HCT116 (cell line): ENCODE measurements around the gene ZNF180. TPM values are rescaled to one million over a fixed set of nuclear protein-coding genes. Genes with fewer than 3 reads are reported as not detected.

Experiments used
- ATAC-seq: fragments of 200-7000 bp; cut with Tn5 transposase; 2 replicates; pipeline ENCODE4 v1.9.1; 2020; ENCODE audit warnings: mild to moderate bottlenecking, moderate library complexity
- BruUV-seq: library from RNA; stranded (reverse); fragments of 400-500 nt; replicated peaks from 2 replicates; lab custom pipeline; 2021; lab: Mats Ljungman, UMichigan
- CTCF ChIA-PET: fragments of 300-600 bp; sonication (Branson Sonifier 250); formaldehyde crosslinking; loops from one replicate; lab custom pipeline; 2021; ENCODE audit warnings: antibody characterized with exemption; lab: Charles Lee
- POLR2A ChIA-PET: fragments of 300-600, 350-600 bp; sonication (Branson Sonifier 250); formaldehyde crosslinking; loops from one replicate; lab custom pipeline; 2021; ENCODE audit warnings: antibody characterized with exemption; lab: Charles Lee
- RAD21 ChIA-PET, 2 experiments: fragments of 300-600 bp; sonication (Branson Sonifier 250); formaldehyde crosslinking; loops; one replicate each; lab custom pipeline; 2023; ENCODE audit warnings: low total read pairs in 2 of 2; ENCODE audit not compliant: uncharacterized antibody in 2 of 2, unreplicated experiment in 2 of 2, low non-redundant PET in 1 of 2; lab: Charles Lee
- DNase-seq: peaks from one replicate; pipeline ENCODE4 v3.0.0-alpha.2; 2010; ENCODE audit warnings: low read depth, low spot score
- H2AFZ ChIP-seq: fragments of 200-600 bp; shearing (Covaris generic), sonication (generic); 2 replicates; pipeline ENCODE4 v1.6.1; 2017; ENCODE audit warnings: low read depth, mixed run types, mixed read lengths, antibody characterized with exemption, low read length; ENCODE audit not compliant: poor library complexity, severe bottlenecking
- H3K27ac ChIP-seq: 2 replicates; pipeline ENCODE4 v1.5.1; 2012; ENCODE audit warnings: low read depth, low read length
- H3K27me3 ChIP-seq: fragments of 200-600 bp; sonication (generic); 2 replicates; pipeline ENCODE4 v1.6.1; 2016; ENCODE audit warnings: mixed run types, low read length, mixed read lengths; ENCODE audit not compliant: insufficient read depth
- H3K36me3 ChIP-seq, 2 experiments: fragments of 200-500 bp in 1 of 2; fragments of 200-600 bp in 1 of 2; sonication (Bioruptor generic) in 1 of 2; sonication (generic) in 1 of 2; 2 replicates each; pipeline versions ENCODE4 v1.5.1 to v1.6.1; 2014 to 2016; ENCODE audit warnings: low read length in 2 of 2, inconsistent platforms in 1 of 2, mixed read lengths in 1 of 2, mixed run types in 1 of 2; ENCODE audit not compliant: insufficient read depth in 2 of 2, control insufficient read depth in 1 of 2
- H3K4me1 ChIP-seq, 2 experiments: fragments of 200-600 bp in 1 of 2; sonication (generic) in 1 of 2; 2 replicates each; pipeline versions ENCODE4 v1.5.1 to v1.6.1; 2012 to 2017; ENCODE audit warnings: low read length in 2 of 2, inconsistent platforms in 1 of 2, mild to moderate bottlenecking in 1 of 2, mixed read lengths in 1 of 2, mixed run types in 1 of 2, moderate library complexity in 1 of 2; ENCODE audit not compliant: insufficient read depth in 2 of 2, control insufficient read depth in 1 of 2
- H3K4me2 ChIP-seq: fragments of 200-600 bp; sonication (generic); 2 replicates; pipeline ENCODE4 v1.6.1; 2017; ENCODE audit warnings: mixed run types, low read length, mixed read lengths
- H3K4me3 ChIP-seq, 2 experiments: fragments of 200-600 bp in 1 of 2; sonication (generic) in 1 of 2; replicated peaks in 1 of 2; 2 replicates each; pipeline ENCODE4 v1.5.1; 2011 to 2016; ENCODE audit warnings: low read length in 2 of 2, control low read depth in 1 of 2, low read depth in 1 of 2, mild to moderate bottlenecking in 1 of 2, mixed read lengths in 1 of 2, mixed run types in 1 of 2
- H3K79me2 ChIP-seq: fragments of 200-600 bp; sonication (generic); 2 replicates; pipeline ENCODE4 v1.6.1; 2017; ENCODE audit warnings: mild to moderate bottlenecking, mixed run types, low read length, moderate library complexity, mixed read lengths; ENCODE audit not compliant: insufficient read depth
- H3K9ac ChIP-seq: fragments of 200-600 bp; sonication (generic); 2 replicates; pipeline ENCODE4 v1.6.1; 2016; ENCODE audit warnings: low read length, mixed read lengths
- H3K9me2 ChIP-seq: fragments of 200-600 bp; sonication (generic), shearing (Covaris generic); 2 replicates; pipeline ENCODE4 v1.6.1; 2017; ENCODE audit warnings: mixed run types, mild to moderate bottlenecking, moderate library complexity; ENCODE audit not compliant: insufficient read depth
- H3K9me3 ChIP-seq, 2 experiments: fragments of 200-500 bp in 1 of 2; fragments of 200-600 bp in 1 of 2; sonication (Bioruptor generic) in 1 of 2; sonication (generic) in 1 of 2; 2 replicates each; pipeline ENCODE4 v1.6.1; 2014 to 2017; ENCODE audit warnings: low read length in 2 of 2, mixed read lengths in 2 of 2, inconsistent platforms in 1 of 2, low read depth in 1 of 2, mild to moderate bottlenecking in 1 of 2, mixed run types in 1 of 2, moderate library complexity in 1 of 2; ENCODE audit not compliant: control insufficient read depth in 1 of 2, insufficient read depth in 1 of 2
- H4K20me1 ChIP-seq: fragments of 200-600 bp; sonication (generic), shearing (Covaris generic); 2 replicates; pipeline ENCODE4 v1.6.1; 2017; ENCODE audit warnings: mixed run types, mild to moderate bottlenecking, moderate library complexity; ENCODE audit not compliant: insufficient read depth
- CBX3 ChIP-seq: IDR thresholded peaks from 2 replicates; pipeline ENCODE4 v1.6.1; 2012; ENCODE audit warnings: low read depth
- CEBPB ChIP-seq: IDR thresholded peaks from 2 replicates; pipeline ENCODE4 v1.6.1; 2012; ENCODE audit warnings: low read depth
- EGR1 ChIP-seq: IDR thresholded peaks from 2 replicates; pipeline ENCODE4 v1.6.1; 2012; ENCODE audit warnings: low read depth
- EZH2phosphoT487 ChIP-seq: fragments of 200-600 bp; IDR thresholded peaks from 2 replicates; pipeline ENCODE4 v1.6.1; 2018; ENCODE audit warnings: antibody characterized with exemption, borderline replicate concordance
- FOSL1 ChIP-seq: IDR thresholded peaks from 2 replicates; pipeline ENCODE4 v1.6.1; 2012; ENCODE audit warnings: low read depth
- POLR2A ChIP-seq: IDR thresholded peaks from 2 replicates; pipeline ENCODE4 v1.7.0; 2011; ENCODE audit warnings: borderline replicate concordance; ENCODE audit not compliant: insufficient read depth, insufficient read length; ENCODE audit errors: extremely low read depth
- POLR2AphosphoS5 ChIP-seq: IDR thresholded peaks from 2 replicates; pipeline ENCODE4 v1.6.1; 2011; ENCODE audit warnings: mild to moderate bottlenecking, low read depth, low read length, moderate library complexity
- SIN3A ChIP-seq: IDR thresholded peaks from 2 replicates; pipeline ENCODE4 v1.6.1; 2012; ENCODE audit warnings: low read depth
- SP1 ChIP-seq: IDR thresholded peaks from 2 replicates; pipeline ENCODE4 v1.6.1; 2012; ENCODE audit warnings: low read depth
- SRF ChIP-seq: IDR thresholded peaks from 2 replicates; pipeline ENCODE4 v1.6.1; 2012; ENCODE audit warnings: low read depth
- TCF7L2 ChIP-seq: IDR thresholded peaks from 2 replicates; pipeline ENCODE4 v1.7.0; 2011; ENCODE audit warnings: borderline replicate concordance, inconsistent platforms; ENCODE audit not compliant: insufficient read depth, insufficient read length; ENCODE audit errors: extremely low read depth
- YY1 ChIP-seq: IDR thresholded peaks from 2 replicates; pipeline ENCODE4 v1.6.1; 2011; ENCODE audit warnings: low read length, low read depth, moderate library complexity, mild to moderate bottlenecking; ENCODE audit not compliant: insufficient replicate concordance; ENCODE audit errors: extremely low read depth
- ZFX ChIP-seq: fragments of 450-650 bp; IDR thresholded peaks from 2 replicates; pipeline ENCODE4 v1.6.1; 2017
- ZNF274 ChIP-seq: fragments of 200-500 bp; sonication (Bioruptor generic); IDR thresholded peaks from 2 replicates; pipeline ENCODE4 v1.6.1; 2014; ENCODE audit warnings: mild to moderate bottlenecking, low read depth, low read length, inconsistent platforms
- intact Hi-C: fragments of 100-400 bp; cut with micrococcal nuclease; formaldehyde crosslinking; loops from 2 replicates; pipeline ENCODE4 v1.10.0; 2022
- total RNA-seq: library from RNA; stranded (reverse); gene quantifications from one replicate; pipeline ENCODE4 v1.2.1, GENCODE V29; 2021; ENCODE audit not compliant: unreplicated experiment
- TF ChIP-seq, protein P1 (sequence below): IDR thresholded peaks from 2 replicates; pipeline ENCODE4 v1.6.1; 2012
- TF ChIP-seq, protein P2 (sequence below), 3 experiments: fragments of 200-600 bp in 1 of 3; sonication (generic) in 1 of 3; IDR thresholded peaks in 2 of 3; conservative IDR thresholded peaks in 1 of 3; 2 replicates each; pipeline ENCODE4 v1.5.1; 2012 to 2017; ENCODE audit warnings: low read depth in 2 of 3, low read length in 2 of 3, antibody characterized with exemption in 1 of 3, borderline replicate concordance in 1 of 3, control low read depth in 1 of 3, mild to moderate bottlenecking in 1 of 3, mixed read lengths in 1 of 3, mixed run types in 1 of 3, moderate library complexity in 1 of 3; ENCODE audit not compliant: insufficient read depth in 1 of 3

ZNF180 gene
- total RNA-seq, 1 experiment from 2014 or later: 7.3 TPM

DNA sequence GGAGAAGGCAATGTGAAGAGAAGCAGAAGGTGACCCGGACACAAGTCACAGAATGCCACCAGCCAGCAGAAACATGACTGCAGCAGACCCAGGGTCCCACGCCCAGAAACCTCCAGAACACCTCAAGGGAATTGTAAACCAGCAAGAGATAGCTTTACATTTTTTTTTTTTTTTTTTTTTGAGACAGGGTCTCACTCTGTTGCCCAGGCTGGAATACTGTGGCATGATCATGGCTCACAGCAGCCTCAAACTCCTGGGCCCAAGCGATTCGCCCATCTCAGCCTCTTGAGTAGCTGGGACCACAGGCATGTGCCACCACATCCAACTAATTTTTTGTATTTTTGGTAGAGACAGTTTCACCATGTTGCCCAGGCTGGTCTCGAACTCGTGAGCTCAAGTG, 39.7 kb upstream of the ZNF180 start:
- no peak for DNase-seq
- Histone ChIP-seq H3K4me1 (no peaks in the 10 kb centered on the region), H3K4me3 (no peak overlapping the region), H4K20me1 (no peaks in the 10 kb centered on the region), H3K36me3 (no peaks in the 10 kb centered on the region), H3K27ac (no peak overlapping the region), H3K9ac (no peak overlapping the region), H3K27me3 (no peaks in the 10 kb centered on the region), H3K9me2 (no peaks in the 10 kb centered on the region), H2AFZ (no peak overlapping the region), H3K4me2 (no peak overlapping the region), H3K79me2 (no peaks in the 10 kb centered on the region), H3K9me3 (no peaks in the 10 kb centered on the region)
- POLR2A ChIA-PET: no interaction called here
- no peak for ATAC-seq
- intact Hi-C loops: no loop called here
- CTCF ChIA-PET: interaction anchor here (1.1 kb wide), 1 partner anchor 12 kb away, joined by 3 read pairs; no protein-coding TSS in a partner anchor
- BruUV-seq: no TSS peak
- TF ChIP-seq POLR2A (no peak), SP1 (no peak), YY1 (no peak), CBX3 (no peak), SIN3A (no peak), ZFX (no peak), TCF7L2 (no peak), SRF (no peak), CEBPB (no peak), EZH2phosphoT487 (no peak), ZNF274 (no peak), POLR2AphosphoS5 (no peak), FOSL1 (no peak), EGR1 (no peak)
- TF ChIP-seq, protein P1, sequence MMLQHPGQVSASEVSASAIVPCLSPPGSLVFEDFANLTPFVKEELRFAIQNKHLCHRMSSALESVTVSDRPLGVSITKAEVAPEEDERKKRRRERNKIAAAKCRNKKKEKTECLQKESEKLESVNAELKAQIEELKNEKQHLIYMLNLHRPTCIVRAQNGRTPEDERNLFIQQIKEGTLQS: no peak
- TF ChIP-seq, protein P2, sequence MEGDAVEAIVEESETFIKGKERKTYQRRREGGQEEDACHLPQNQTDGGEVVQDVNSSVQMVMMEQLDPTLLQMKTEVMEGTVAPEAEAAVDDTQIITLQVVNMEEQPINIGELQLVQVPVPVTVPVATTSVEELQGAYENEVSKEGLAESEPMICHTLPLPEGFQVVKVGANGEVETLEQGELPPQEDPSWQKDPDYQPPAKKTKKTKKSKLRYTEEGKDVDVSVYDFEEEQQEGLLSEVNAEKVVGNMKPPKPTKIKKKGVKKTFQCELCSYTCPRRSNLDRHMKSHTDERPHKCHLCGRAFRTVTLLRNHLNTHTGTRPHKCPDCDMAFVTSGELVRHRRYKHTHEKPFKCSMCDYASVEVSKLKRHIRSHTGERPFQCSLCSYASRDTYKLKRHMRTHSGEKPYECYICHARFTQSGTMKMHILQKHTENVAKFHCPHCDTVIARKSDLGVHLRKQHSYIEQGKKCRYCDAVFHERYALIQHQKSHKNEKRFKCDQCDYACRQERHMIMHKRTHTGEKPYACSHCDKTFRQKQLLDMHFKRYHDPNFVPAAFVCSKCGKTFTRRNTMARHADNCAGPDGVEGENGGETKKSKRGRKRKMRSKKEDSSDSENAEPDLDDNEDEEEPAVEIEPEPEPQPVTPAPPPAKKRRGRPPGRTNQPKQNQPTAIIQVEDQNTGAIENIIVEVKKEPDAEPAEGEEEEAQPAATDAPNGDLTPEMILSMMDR (IDR thresholded peaks at IDR 0.05 in 2 of 3, conservative IDR thresholded peaks at IDR 0.05 in 1 of 3; ENCODE audit: borderline replicate concordance in 1 of 3, insufficient read depth in 1 of 3, low read depth in 2 of 3, low read length in 2 of 3): no peak
- RAD21 ChIA-PET: no interaction called here
